ENCODE data around the gene BTBD19. TPM values are rescaled to one million over a fixed set of nuclear protein-coding genes. Genes with fewer than 3 reads are reported as not detected.
"Not testable (repeated sequence)": the region's sequence is repeated elsewhere in the genome, so short reads cannot be mapped to it uniquely, and the experiment has no call there.

The BTBD19 gene
- total and polyA plus RNA-seq, 2 of the 8 experiments (the other 6 are each of a cell fraction or from before 2014, with no cell fraction given), result 1.1 TPM

- no peak for TF ChIP-seq E2F6 (IDR thresholded peaks at IDR 0.05)
Measured at GRCh38 chr1:44810101-44810761, 1.9 kb downstream of the BTBD19 start (continued).

- POLR2A ChIA-PET (ENCODE audit: partially characterized antibody), result interaction anchor here (0.9 to 19.2 kb wide), 4 partner anchors 9 to 80 kb away, joined by 3 to 547 read pairs (median 24); partner anchors contain the start of genes PLK3 and RNU5D-1
- not testable (repeated sequence) for H3K79me2 ChIP-seq (ENCODE audit: control insufficient read depth in 1 of 2, insufficient read depth in 2 of 2, low read length in 2 of 2)
Measured at GRCh38 chr1:44810762-44811105, 2.4 kb downstream of the BTBD19 start.

More at GRCh38 chr1:44810762-44811105, 2.4 kb downstream of the BTBD19 start:
- 83% methylated on average over 4 of the region's 4 CpGs; no CpG with 5 or more reads in 1 of the 2 experiments for WGBS, 2 experiments (ENCODE audit: extremely low coverage in 1 of 2, insufficient coverage in 1 of 2, insufficient read length in 1 of 2, insufficient replicate concordance in 2 of 2, low coverage in 1 of 2, low lambda C conversion rate in 2 of 2, missing lambda C conversion rate in 1 of 2)
- not testable (repeated sequence) for H3K9me3 ChIP-seq (ENCODE audit: insufficient read depth in 2 of 2, low read depth in 1 of 2, low read length in 1 of 2); H2BK5ac ChIP-seq (ENCODE audit: low read depth, low read length); H4K5ac ChIP-seq (ENCODE audit: insufficient read length, low read depth, low read length); H4K20me1 ChIP-seq (replicated peaks in 1 of 2; ENCODE audit: control insufficient read depth in 1 of 2, insufficient read depth in 2 of 2, low read length in 2 of 2); H2AK5ac ChIP-seq (ENCODE audit: low read depth, low read length); DNase-seq (ENCODE audit: low read depth in 1 of 2, low spot score in 2 of 2); H2BK20ac ChIP-seq (ENCODE audit: low read length); H3K14ac ChIP-seq (ENCODE audit: insufficient read length); H3K79me1 ChIP-seq (ENCODE audit: low read depth, low read length); H3K4ac ChIP-seq (replicated peaks; ENCODE audit: insufficient read length, low read depth, low read length); H3K23ac ChIP-seq (ENCODE audit: insufficient read length); H2AFZ ChIP-seq (ENCODE audit: low read length); H3K56ac ChIP-seq (replicated peaks; ENCODE audit: insufficient read length, low read depth, low read length); H3K18ac ChIP-seq (ENCODE audit: extremely low read depth, low read length); H3K27me3 ChIP-seq (replicated peaks in 1 of 4; ENCODE audit: control insufficient read depth in 3 of 4, extremely low read depth in 1 of 4, insufficient read depth in 3 of 4, low read length in 3 of 4); H3K27ac ChIP-seq (ENCODE audit: low read depth, low read length); H3K9ac ChIP-seq (replicated peaks in 1 of 4; ENCODE audit: extremely low read depth in 1 of 4, low read depth in 3 of 4, low read length in 3 of 4); FAIRE-seq; H3K4me2 ChIP-seq (ENCODE audit: insufficient read depth in 1 of 2, low read depth in 2 of 2, low read length in 2 of 2); H3K23me2 ChIP-seq (ENCODE audit: low read depth, low read length); H4K91ac ChIP-seq (replicated peaks; ENCODE audit: insufficient read length, low read length); H3K36me3 ChIP-seq (ENCODE audit: control insufficient read depth in 2 of 4, insufficient read depth in 4 of 4, low read length in 3 of 4); H4K8ac ChIP-seq (ENCODE audit: extremely low read depth, insufficient read depth, low read length); H2BK120ac ChIP-seq (replicated peaks; ENCODE audit: low read depth, low read length); H3K4me3 ChIP-seq (ENCODE audit: extremely low read depth in 1 of 4, insufficient read depth in 2 of 4, low read depth in 3 of 4, low read length in 4 of 4)
- CTCF ChIA-PET (ENCODE audit: partially characterized antibody), result interaction anchor here (1.3 to 6.0 kb wide), 4 partner anchors 11 to 25 kb away, joined by 6 to 51 read pairs (median 10); partner anchors contain the start of gene PLK3
- peaks cover 10 to 42% (median 34%) of the 10 kb centered on the region in 4 experiments for H3K4me1 ChIP-seq (replicated peaks in 1 of 4; ENCODE audit: control insufficient read depth in 3 of 4, insufficient read depth in 4 of 4, low read length in 3 of 4)
- H2BK15ac ChIP-seq (ENCODE audit: low read length), result peak overlapping the region; percentile 92; the same call in 1 of the 2 replicates
- H2BK12ac ChIP-seq (ENCODE audit: low read depth, low read length), result peak overlapping the region; percentile 99

All from H1 (cell line).